ENCODE measurements around the gene CLCA4.

DNA sequence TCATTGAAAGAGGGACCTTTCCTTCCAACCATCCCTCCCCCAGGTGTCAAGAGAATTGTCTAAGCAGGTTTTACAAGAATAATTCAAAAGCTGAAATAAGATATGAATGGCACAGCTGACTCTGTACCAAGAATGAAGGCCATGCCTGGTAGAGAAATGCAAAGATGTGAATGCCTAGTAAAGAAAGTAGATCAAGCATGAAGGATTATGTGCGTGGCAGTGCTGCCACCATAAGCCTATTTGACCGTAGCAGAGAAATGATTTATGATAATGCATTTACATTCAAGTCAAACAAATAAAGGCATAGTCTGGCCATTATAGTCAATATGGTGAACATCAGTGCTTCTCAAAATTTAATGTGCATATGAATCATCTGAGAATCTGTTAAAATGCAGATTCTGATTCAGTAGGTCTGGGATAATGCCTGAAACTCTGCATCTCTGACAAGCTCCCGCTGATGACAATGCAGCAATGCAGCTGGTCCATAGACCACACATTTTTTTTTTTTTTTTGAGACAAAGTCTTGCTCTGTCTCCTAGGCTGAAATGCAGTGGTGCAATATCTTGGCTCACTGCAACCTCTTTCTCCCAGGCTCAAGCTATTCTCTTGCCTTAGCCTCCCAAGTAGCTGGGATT lies 16.6 kb upstream of the CLCA4 start:
- TF ChIP-seq CTCF (conservative IDR thresholded peaks at IDR 0.05), result no peak
- no peak for TF ChIP-seq ZFX (IDR thresholded peaks at IDR 0.05)

Data from C4-2B (cell line).